GM12874 (cell line): ENCODE measurements around the gene MIDN.
A peak's percentile ranks its signal among the peaks of the same experiment; 100 is the strongest.

ENCODE experiments used
- CTCF ChIP-seq: IDR thresholded peaks from 2 replicates; pipeline ENCODE4 v1.5.1; 2011; ENCODE audit warnings: low read depth, mild to moderate bottlenecking, control low read depth, low read length, moderate library complexity; ENCODE audit not compliant: insufficient read depth

MIDN gene

GRCh38 chr19:1241417-1242095 lies 6.8 kb upstream of the MIDN start, which contains the start of gene ATP5F1D:
ATP5F1D (plus strand) TSS chr19:1241751; CDS start chr19:1241851, 100 bp downstream.
- TF ChIP-seq CTCF, result no peak

- peak; percentile 98 for TF ChIP-seq CTCF
Observed at GRCh38 chr19:1243768-1244692, 4.4 kb upstream of the MIDN start.

- no peak for TF ChIP-seq CTCF
Observed at GRCh38 chr19:1244693-1245451, 3.5 kb upstream of the MIDN start.

- no peak for TF ChIP-seq CTCF
Observed at GRCh38 chr19:1245494-1246264, 2.7 kb upstream of the MIDN start.

- no peak for TF ChIP-seq CTCF
Observed at GRCh38 chr19:1247748-1248138, 640 bp upstream of the MIDN start.

- TF ChIP-seq CTCF, result peak; percentile 84
Observed at GRCh38 chr19:1248786-1249297, 459 bp downstream of the MIDN start.
